ENCODE measurements around the gene FCSK.

Gene FCSK

DNA sequence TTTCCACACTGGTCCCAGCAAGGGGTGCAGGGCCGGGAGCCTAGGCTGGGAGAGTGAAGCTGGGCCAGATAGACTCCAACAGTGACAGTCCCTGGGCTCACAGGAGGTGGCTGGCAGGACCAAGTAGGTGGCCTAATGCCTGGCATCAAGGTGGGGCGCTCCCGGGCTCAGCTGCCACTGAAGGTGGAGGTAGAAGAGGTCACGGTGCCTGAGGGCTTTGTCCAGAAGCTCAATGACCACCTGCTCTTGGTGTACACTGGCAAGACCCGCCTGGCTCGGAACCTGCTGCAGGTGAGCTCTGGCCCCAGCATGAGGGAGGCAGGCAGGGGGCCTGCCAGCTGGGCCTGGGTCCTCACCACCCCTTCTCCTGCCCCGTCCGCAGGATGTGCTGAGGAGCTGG, 23.8 kb downstream of the FCSK start:
- Histone ChIP-seq H3K79me2 (ENCODE audit: control insufficient read depth, low read length) (no peaks in the 10 kb centered on the region), H3K27me3 (ENCODE audit: control insufficient read depth, low read length) (no peaks in the 10 kb centered on the region), H3K27ac (ENCODE audit: low read depth, low read length) (no peak overlapping the region), H3K9me3 (ENCODE audit: control insufficient read depth, insufficient read depth, low read length) (no peaks in the 10 kb centered on the region), H3K4me2 (ENCODE audit: low read length) (no peak overlapping the region), H4K20me1 (ENCODE audit: control insufficient read depth, insufficient read depth, low read depth, low read length) (no peaks in the 10 kb centered on the region), H3K9me2 (replicated peaks; ENCODE audit: control insufficient read depth, low read length) (no peaks in the 10 kb centered on the region), H3K36me3 (ENCODE audit: control insufficient read depth, low read length) (peaks cover 44% of the 10 kb centered on the region), H3K4me1 (ENCODE audit: control insufficient read depth, low read length) (peaks cover 74% of the 10 kb centered on the region), H3K4me3 (ENCODE audit: low read length) (no peak overlapping the region), H3F3A (ENCODE audit: control insufficient read depth, insufficient read depth) (peaks cover 5% of the 10 kb centered on the region)
- no peak for TF ChIP-seq CTCF (IDR thresholded peaks at IDR 0.05; ENCODE audit: low read depth, low read length, poor library complexity, severe bottlenecking)

GRCh38 chr16:70478912-70479341, 24.5 kb downstream of the FCSK start:
- Histone ChIP-seq H3K79me2 (ENCODE audit: control insufficient read depth, low read length) (no peaks in the 10 kb centered on the region), H4K20me1 (ENCODE audit: control insufficient read depth, insufficient read depth, low read depth, low read length) (no peaks in the 10 kb centered on the region), H3K4me2 (ENCODE audit: low read length) (no peak overlapping the region), H3K36me3 (ENCODE audit: control insufficient read depth, low read length) (peaks cover 48% of the 10 kb centered on the region), H3K27me3 (ENCODE audit: control insufficient read depth, low read length) (no peaks in the 10 kb centered on the region), H3F3A (ENCODE audit: control insufficient read depth, insufficient read depth) (peaks cover 10% of the 10 kb centered on the region), H3K27ac (ENCODE audit: low read depth, low read length) (no peak overlapping the region), H3K4me3 (ENCODE audit: low read length) (no peak overlapping the region), H3K9me2 (replicated peaks; ENCODE audit: control insufficient read depth, low read length) (no peaks in the 10 kb centered on the region), H3K4me1 (ENCODE audit: control insufficient read depth, low read length) (peaks cover 75% of the 10 kb centered on the region), H3K9me3 (ENCODE audit: control insufficient read depth, insufficient read depth, low read length) (no peaks in the 10 kb centered on the region)
- TF ChIP-seq CTCF (IDR thresholded peaks at IDR 0.05; ENCODE audit: low read depth, low read length, poor library complexity, severe bottlenecking) (no peak), EZH2phosphoT487 (IDR thresholded peaks at IDR 0.05; ENCODE audit: borderline replicate concordance, low read length) (no peak)

- H3K36me3 ChIP-seq (ENCODE audit: control insufficient read depth, low read length) = peaks cover 53% of the 10 kb centered on the region
- H3K27me3 ChIP-seq (ENCODE audit: control insufficient read depth, low read length) = no peaks in the 10 kb centered on the region
- peaks cover 77% of the 10 kb centered on the region for H3K4me1 ChIP-seq (ENCODE audit: control insufficient read depth, low read length)
- H3K9me2 ChIP-seq (replicated peaks; ENCODE audit: control insufficient read depth, low read length) = no peaks in the 10 kb centered on the region
- H3K4me3 ChIP-seq (ENCODE audit: low read length) = peak overlapping the region; percentile 33
- TF ChIP-seq EZH2phosphoT487 (IDR thresholded peaks at IDR 0.05; ENCODE audit: borderline replicate concordance, low read length) = no peak
- no peak for TF ChIP-seq CTCF (IDR thresholded peaks at IDR 0.05; ENCODE audit: low read depth, low read length, poor library complexity, severe bottlenecking)
- H3F3A ChIP-seq (ENCODE audit: control insufficient read depth, insufficient read depth) = peaks cover 13% of the 10 kb centered on the region
- no peaks in the 10 kb centered on the region for H3K9me3 ChIP-seq (ENCODE audit: control insufficient read depth, insufficient read depth, low read length)
- peak overlapping the region; percentile 79 for H3K27ac ChIP-seq (ENCODE audit: low read depth, low read length)
- no peaks in the 10 kb centered on the region for H4K20me1 ChIP-seq (ENCODE audit: control insufficient read depth, insufficient read depth, low read depth, low read length)
- no peaks in the 10 kb centered on the region for H3K79me2 ChIP-seq (ENCODE audit: control insufficient read depth, low read length)
- H3K4me2 ChIP-seq (ENCODE audit: low read length) = peak overlapping the region; percentile 61
Measured at GRCh38 chr16:70480127-70481105, 26.0 kb downstream of the FCSK start.
